GM12878 (cell line): ENCODE data around the gene SLC5A1. TPM values are rescaled to one million over a fixed set of nuclear protein-coding genes. Genes with fewer than 3 reads are reported as not detected.

Experiments
- ATF2 ChIP-seq: IDR thresholded peaks from 2 replicates; pipeline ENCODE4 v1.6.1; 2012; ENCODE audit warnings: low read length, inconsistent platforms
- ATF7 ChIP-seq: fragments of 450-650 bp; IDR thresholded peaks from 2 replicates; pipeline ENCODE4 v1.6.1; 2016; ENCODE audit warnings: low read depth, mild to moderate bottlenecking
- BHLHE40 ChIP-seq, 2 experiments: fragments of 450-650 bp in 1 of 2; IDR thresholded peaks; 2 replicates each; pipeline ENCODE4 v1.6.1; 2011 to 2017; ENCODE audit warnings: low read depth in 2 of 2, borderline replicate concordance in 1 of 2, improper control_type of control experiment in 1 of 2, low read length in 1 of 2, mild to moderate bottlenecking in 1 of 2
- BMI1 ChIP-seq: fragments of 450-650 bp; IDR thresholded peaks from 2 replicates; pipeline ENCODE4 v1.6.1; 2016; ENCODE audit warnings: mild to moderate bottlenecking, moderate library complexity, borderline replicate concordance
- CBX5 ChIP-seq: sonication (generic); IDR thresholded peaks from 2 replicates; pipeline ENCODE4 v1.6.1; 2016; ENCODE audit warnings: low read depth, moderate library complexity, mild to moderate bottlenecking, inconsistent platforms
- CREB1 ChIP-seq: IDR thresholded peaks from 2 replicates; pipeline ENCODE4 v1.6.1; 2012; ENCODE audit warnings: low read depth, mild to moderate bottlenecking, inconsistent platforms
- CTCF ChIP-seq, 3 experiments: IDR thresholded peaks in 2 of 3; conservative IDR thresholded peaks in 1 of 3; 2 replicates each; pipeline ENCODE4 v1.5.1; 2011; ENCODE audit warnings: low read depth in 3 of 3, low read length in 3 of 3, mild to moderate bottlenecking in 3 of 3, control low read depth in 2 of 3, moderate library complexity in 2 of 3, inconsistent platforms in 1 of 3, mixed read lengths in 1 of 3; ENCODE audit not compliant: control insufficient read depth in 2 of 3, insufficient read depth in 1 of 3; ENCODE audit errors: extremely low read depth in 1 of 3
- EED ChIP-seq: sonication (generic); IDR thresholded peaks from 2 replicates; pipeline ENCODE4 v1.6.1; 2016; ENCODE audit warnings: antibody characterized with exemption, low read depth
- ESRRA ChIP-seq: IDR thresholded peaks from 2 replicates; pipeline ENCODE4 v1.6.1; 2012; ENCODE audit warnings: mild to moderate bottlenecking, low read length, improper control_type of control experiment
- FOXM1 ChIP-seq: IDR thresholded peaks from 2 replicates; pipeline ENCODE4 v1.6.1; 2012; ENCODE audit warnings: low read depth, mild to moderate bottlenecking, inconsistent platforms, low read length, moderate library complexity
- HDAC2 ChIP-seq: fragments of 200-600 bp; sonication (generic); IDR thresholded peaks from 2 replicates; pipeline ENCODE4 v1.6.1; 2017
- HSF1 ChIP-seq: fragments of 150-350 bp; IDR thresholded peaks from 2 replicates; pipeline ENCODE4 v1.6.1; 2014; ENCODE audit warnings: mild to moderate bottlenecking, low read depth, low read length
- IRF4 ChIP-seq: IDR thresholded peaks from 2 replicates; pipeline ENCODE4 v1.6.1; 2011; ENCODE audit warnings: low read depth, low read length
- NFXL1 ChIP-seq: fragments of 450-650 bp; IDR thresholded peaks from 2 replicates; pipeline ENCODE4 v1.6.1; 2017; ENCODE audit warnings: antibody characterized with exemption, mild to moderate bottlenecking, borderline replicate concordance
- PAX5 ChIP-seq: IDR thresholded peaks from 2 replicates; pipeline ENCODE4 v1.6.1; 2011; ENCODE audit warnings: low read depth, low read length, borderline replicate concordance
- PML ChIP-seq: IDR thresholded peaks from 2 replicates; pipeline ENCODE4 v1.6.1; 2012; ENCODE audit warnings: low read length, inconsistent platforms
- RB1 ChIP-seq: fragments of 450-650 bp; formaldehyde crosslinking; IDR thresholded peaks from 2 replicates; pipeline ENCODE4 v1.6.1; 2017; ENCODE audit warnings: mild to moderate bottlenecking, borderline replicate concordance
- SKIL ChIP-seq: fragments of 450-650 bp; IDR thresholded peaks from 2 replicates; pipeline ENCODE4 v1.6.1; 2017; ENCODE audit warnings: mild to moderate bottlenecking, low read depth, inconsistent platforms; ENCODE audit not compliant: poor library complexity, severe bottlenecking
- SMC3 ChIP-seq: IDR thresholded peaks from 2 replicates; pipeline ENCODE4 v1.6.1; 2011; ENCODE audit warnings: low read length, improper control_type of control experiment, borderline replicate concordance
- SREBF1 ChIP-seq: IDR thresholded peaks from 2 replicates; pipeline ENCODE4 v1.6.1; 2012; ENCODE audit warnings: mild to moderate bottlenecking, low read length
- TCF3 ChIP-seq: IDR thresholded peaks from 2 replicates; pipeline ENCODE4 v1.6.1; 2012; ENCODE audit warnings: low read depth, mild to moderate bottlenecking, low read length, borderline replicate concordance; ENCODE audit not compliant: insufficient read depth
- USF2 ChIP-seq: IDR thresholded peaks from 2 replicates; pipeline ENCODE4 v1.6.1; 2011; ENCODE audit warnings: low read depth, low read length, improper control_type of control experiment, borderline replicate concordance
- ZNF24 ChIP-seq: fragments of 450-650 bp; IDR thresholded peaks from 2 replicates; pipeline ENCODE4 v1.6.1; 2017; ENCODE audit warnings: antibody characterized with exemption, mild to moderate bottlenecking
- polyA plus RNA-seq, 11 experiments: library from polyadenylated mRNA; depleted of rRNA in 4 of 11; unstranded in 6 of 11; stranded (reverse) in 5 of 11; fragments of >200 nt; fragmentation: Nextera tagmentation in 4 of 11; fragmentation: Illumina TruSeq in 1 of 11; extraction: Ambion mirVana in 4 of 11; extraction: Trizol in 1 of 11; gene quantifications; 1 replicate in 1 of 11; 2 replicates in 10 of 11; pipeline versions ENCODE4 v1.2.1 to v1.2.3, GENCODE V29; 2011 to 2016; ENCODE audit warnings: inconsistent platforms in 2 of 11, missing spikeins in 2 of 11, low read depth in 1 of 11
- total RNA-seq, 4 experiments: library from RNA; depleted of rRNA in 3 of 4; stranded (reverse); fragments of >200 nt in 3 of 4; fragmentation: Illumina TruSeq in 1 of 4; extraction: Trizol in 1 of 4; gene quantifications; 2 replicates each; pipeline versions ENCODE4 v1.2.1 to v1.2.3, GENCODE V29; 2013 to 2021

SLC5A1 gene
- total and polyA plus RNA-seq, 10 of the 15 experiments (the other 5 are each of a cell fraction or from before 2014, with no cell fraction given) = 0.01 TPM; not detected in 9

- peak; percentile 74 for TF ChIP-seq SKIL
- peak; percentile 68; the same call in 1 of the 2 replicates for TF ChIP-seq ATF2
- peak; percentile 37; the same call in 1 of the 2 replicates for TF ChIP-seq CREB1
- no peak for TF ChIP-seq ESRRA
- peak; percentile 61 for TF ChIP-seq EED
- TF ChIP-seq TCF3 = no peak
- TF ChIP-seq HDAC2 = no peak
- TF ChIP-seq SREBF1 = no peak
- no peak for TF ChIP-seq CTCF (IDR thresholded peaks at IDR 0.05 in 2 of 3, conservative IDR thresholded peaks at IDR 0.05 in 1 of 3; ENCODE audit: control insufficient read depth in 2 of 3, extremely low read depth in 1 of 3, insufficient read depth in 1 of 3, low read depth in 3 of 3, low read length in 3 of 3)
- TF ChIP-seq BMI1 = no peak
- TF ChIP-seq ZNF24 = no peak
- TF ChIP-seq ATF7 = peak; percentile 80; the same call in 1 of the 2 replicates
- TF ChIP-seq USF2 = no peak
- TF ChIP-seq PAX5 = peak; percentile 72; the same call in 1 of the 2 replicates
- TF ChIP-seq HSF1 = no peak
- no peak for TF ChIP-seq CBX5
- TF ChIP-seq RB1 = no peak
- no peak for TF ChIP-seq FOXM1
- peak; percentile 74; the same call in 1 of the 2 replicates for TF ChIP-seq IRF4
- no peak for TF ChIP-seq SMC3
- no peak for TF ChIP-seq PML
- TF ChIP-seq BHLHE40 (IDR thresholded peaks at IDR 0.05; ENCODE audit: borderline replicate concordance in 1 of 2, low read depth in 2 of 2, low read length in 1 of 2) = peak in 1 of 2 experiments; percentile 73; a peak in 1 of 4 replicates
- no peak for TF ChIP-seq NFXL1
Measured at GRCh38 chr22:32050678-32051515, 7.8 kb downstream of the SLC5A1 start (continued).
